GM19240 (cell line): ENCODE results near the gene TSGA10IP.
"Not testable (repeated sequence)": the region's sequence is repeated elsewhere in the genome, so short reads cannot be mapped to it uniquely, and the experiment has no call there.

Source experiments
- DNase-seq: peaks from one replicate; pipeline ENCODE4 v3.0.0; 2011; ENCODE audit warnings: low spot score; ENCODE audit not compliant: insufficient read length

TSGA10IP gene

GRCh38 chr11:65945941-65946558 lies 770 bp downstream of the TSGA10IP start:
- DNase-seq = no peak

- DNase-seq = no peak
Measured at GRCh38 chr11:65946655-65947054, 1.4 kb downstream of the TSGA10IP start.

GRCh38 chr11:65947133-65947532 lies 1.9 kb downstream of the TSGA10IP start:
- no peak for DNase-seq

GRCh38 chr11:65947603-65948125 lies 2.4 kb downstream of the TSGA10IP start:
- DNase-seq = no peak

- DNase-seq = not testable (repeated sequence)
Measured at GRCh38 chr11:65950711-65951110, 5.4 kb downstream of the TSGA10IP start.

GRCh38 chr11:65951641-65952040 lies 6.4 kb downstream of the TSGA10IP start:
- not testable (repeated sequence) for DNase-seq

- no peak for DNase-seq
Measured at GRCh38 chr11:65952052-65952521, 6.8 kb downstream of the TSGA10IP start.

GRCh38 chr11:65953471-65953870 lies 8.2 kb downstream of the TSGA10IP start:
- no peak for DNase-seq

- no peak for DNase-seq
Measured at GRCh38 chr11:65954771-65955170, 9.5 kb downstream of the TSGA10IP start.

- DNase-seq = no peak
Measured at GRCh38 chr11:65958291-65958690, 13.0 kb downstream of the TSGA10IP start.

- DNase-seq = no peak
Measured at GRCh38 chr11:65958774-65959420, 13.6 kb downstream of the TSGA10IP start.

GRCh38 chr11:65960824-65961266 lies 15.6 kb downstream of the TSGA10IP start:
- DNase-seq = no peak

GRCh38 chr11:65961267-65962140 lies 16.2 kb downstream of the TSGA10IP start, which contains the start of gene SART1:
SART1 (plus strand) TSS chr11:65961734; CDS start chr11:65961781, 47 bp downstream.
- peak; percentile 99 for DNase-seq

- no peak for DNase-seq
Measured at GRCh38 chr11:65962141-65962564, 16.9 kb downstream of the TSGA10IP start.

- no peak for DNase-seq
Measured at GRCh38 chr11:65964906-65965305, 19.6 kb downstream of the TSGA10IP start.

- no peak for DNase-seq
Measured at GRCh38 chr11:65965986-65966762, 20.9 kb downstream of the TSGA10IP start.

GRCh38 chr11:65967329-65967934 lies 22.2 kb downstream of the TSGA10IP start:
- DNase-seq = no peak

GRCh38 chr11:65968600-65969482 lies 23.6 kb downstream of the TSGA10IP start:
- DNase-seq = no peak

GRCh38 chr11:65972116-65972515 lies 26.8 kb downstream of the TSGA10IP start:
- DNase-seq = no peak
